HepG2 (cell line): ENCODE data around the gene ZBTB9. TPM values are rescaled to one million over a fixed set of nuclear protein-coding genes. Genes with fewer than 3 reads are reported as not detected.

Source experiments
- CBX2 ChIP-seq, 2 experiments: fragments of 200-600 bp in 1 of 2; sonication (generic); formaldehyde crosslinking in 1 of 2; IDR thresholded peaks; 2 replicates each; pipeline versions ENCODE4 v1.7.0 to v1.8.1; 2018 to 2022; ENCODE audit warnings: low read depth in 2 of 2, low read length in 1 of 2, mild to moderate bottlenecking in 1 of 2, missing genetic modification reagents in 1 of 2
- DMTF1 ChIP-seq: sonication (generic); formaldehyde crosslinking; IDR thresholded peaks from 2 replicates; pipeline ENCODE4 v1.4.0; 2020; ENCODE audit warnings: mild to moderate bottlenecking, missing genetic modification reagents
- GATAD2A ChIP-seq: IDR thresholded peaks from 2 replicates; pipeline ENCODE4 v1.6.1; 2016
- GMEB1 ChIP-seq: sonication (generic); formaldehyde crosslinking; IDR thresholded peaks from 2 replicates; pipeline ENCODE4 v1.5.1; 2020; ENCODE audit warnings: missing genetic modification reagents, mild to moderate bottlenecking, borderline replicate concordance
- HOXA5 ChIP-seq: sonication (generic); formaldehyde crosslinking; IDR thresholded peaks from 2 replicates; pipeline ENCODE4 v1.4.0; 2020; ENCODE audit warnings: missing genetic modification reagents
- MAZ ChIP-seq, 2 experiments: sonication (generic) in 1 of 2; formaldehyde crosslinking in 1 of 2; IDR thresholded peaks; 2 replicates each; pipeline versions ENCODE4 v1.5.0 to v1.6.1; 2012 to 2020; ENCODE audit warnings: low read depth in 2 of 2, mild to moderate bottlenecking in 2 of 2, borderline replicate concordance in 1 of 2, improper control_type of control experiment in 1 of 2, low read length in 1 of 2, missing genetic modification reagents in 1 of 2, moderate library complexity in 1 of 2
- NR2C2 ChIP-seq: sonication (generic); formaldehyde crosslinking; IDR thresholded peaks from 2 replicates; pipeline ENCODE4 v1.4.0; 2020; ENCODE audit warnings: missing genetic modification reagents, mild to moderate bottlenecking, moderate library complexity, borderline replicate concordance
- PAWR ChIP-seq: sonication (generic); formaldehyde crosslinking; IDR thresholded peaks from 2 replicates; pipeline ENCODE4 v1.4.0; 2020; ENCODE audit warnings: missing genetic modification reagents, mild to moderate bottlenecking, borderline replicate concordance
- PBX3 ChIP-seq: sonication (generic); formaldehyde crosslinking; IDR thresholded peaks from 2 replicates; pipeline ENCODE4 v1.8.1; 2023; ENCODE audit warnings: missing genetic modification reagents, inconsistent platforms, borderline replicate concordance
- ZFYVE20 ChIP-seq: sonication (generic); formaldehyde crosslinking; IDR thresholded peaks from 2 replicates; pipeline ENCODE4 v1.8.0; 2023; ENCODE audit warnings: low read depth, mild to moderate bottlenecking, moderate library complexity, missing genetic modification reagents, borderline replicate concordance
- ZNF225 ChIP-seq: sonication (generic); formaldehyde crosslinking; IDR thresholded peaks from 2 replicates; pipeline ENCODE4 v1.4.0; 2020; ENCODE audit warnings: mild to moderate bottlenecking, missing genetic modification reagents
- ZNF331 ChIP-seq: sonication (generic); formaldehyde crosslinking; IDR thresholded peaks from 2 replicates; pipeline ENCODE4 v1.4.0; 2020; ENCODE audit warnings: missing genetic modification reagents
- ZNF33B ChIP-seq: sonication (generic); formaldehyde crosslinking; IDR thresholded peaks from 2 replicates; pipeline ENCODE4 v1.5.1; 2020; ENCODE audit warnings: mild to moderate bottlenecking, missing genetic modification reagents
- ZNF513 ChIP-seq: sonication (generic); formaldehyde crosslinking; conservative IDR thresholded peaks from 2 replicates; pipeline ENCODE4 v1.5.0; 2020; ENCODE audit warnings: missing genetic modification reagents
- ZNF747 ChIP-seq: sonication (generic); formaldehyde crosslinking; IDR thresholded peaks from 2 replicates; pipeline ENCODE4 v1.8.1; 2023; ENCODE audit warnings: missing genetic modification reagents, mild to moderate bottlenecking, borderline replicate concordance
- ZNF770 ChIP-seq: sonication (generic); formaldehyde crosslinking; IDR thresholded peaks from 2 replicates; pipeline ENCODE4 v1.5.0; 2020; ENCODE audit warnings: mild to moderate bottlenecking, missing genetic modification reagents
- ZNF839 ChIP-seq: sonication (generic); formaldehyde crosslinking; IDR thresholded peaks from 2 replicates; pipeline ENCODE4 v1.4.0; 2020; ENCODE audit warnings: missing genetic modification reagents, mild to moderate bottlenecking, borderline replicate concordance
- ZNF883 ChIP-seq: sonication (generic); formaldehyde crosslinking; IDR thresholded peaks from 2 replicates; pipeline ENCODE4 v1.5.1; 2020; ENCODE audit warnings: mild to moderate bottlenecking, missing genetic modification reagents; ENCODE audit errors: not compliant biosample characterization
- polyA plus RNA-seq, 8 experiments: library from polyadenylated mRNA; depleted of rRNA in 3 of 8; stranded (reverse) in 7 of 8; unstranded in 1 of 8; fragments of >200 nt; fragmentation: Illumina TruSeq in 4 of 8; extraction: Trizol in 4 of 8; gene quantifications; 2 replicates each; pipeline versions ENCODE4 v1.2.1 to v1.2.3, GENCODE V29; 2011 to 2016; ENCODE audit warnings: low read depth in 4 of 8, missing spikeins in 1 of 8, mixed read lengths in 1 of 8; ENCODE audit not compliant: insufficient read depth in 1 of 8
- total RNA-seq, 5 experiments: library from RNA; depleted of rRNA; stranded (reverse); fragments of >200 nt; fragmentation: Illumina TruSeq; extraction: Trizol; gene quantifications; 2 replicates each; pipeline ENCODE4 v1.2.3, GENCODE V29; 2016; ENCODE audit warnings: low read depth in 1 of 5

The ZBTB9 gene
- total and polyA plus RNA-seq, 2 of the 13 experiments (the other 11 are each of a cell fraction or from before 2014, with no cell fraction given) = 5.3 to 9.2 TPM

GRCh38 chr6:33410050-33410710 is 44.2 kb upstream of the ZBTB9 start (continued):
- TF ChIP-seq DMTF1 (CRISPR knock-in tag) (no peak), PAWR (CRISPR knock-in tag) (no peak), GATAD2A (CRISPR knock-in tag) (peak; percentile 40; the same call in 1 of the 2 replicates), PBX3 (CRISPR knock-in tag) (no peak), ZNF331 (CRISPR knock-in tag) (peak; percentile 88; the same call in 1 of the 2 replicates), CBX2 (IDR thresholded peaks at IDR 0.05; ENCODE audit: low read depth, low read length) (no peak), CBX2 (CRISPR knock-in tag; IDR thresholded peaks at IDR 0.05; ENCODE audit: low read depth) (peak; percentile 55; the same call in 1 of the 2 replicates), ZNF225 (CRISPR knock-in tag) (peak; percentile 51; the same call in 1 of the 2 replicates), ZNF747 (CRISPR knock-in tag) (peak; percentile 91; the same call in 1 of the 2 replicates), ZNF513 (CRISPR knock-in tag) (0 out of 2 replicates have a peak, but pooled peaks have one; percentile 46), GMEB1 (peak; percentile 95), ZNF883 (CRISPR knock-in tag) (peak; percentile 98), NR2C2 (CRISPR knock-in tag) (peak; percentile 77; the same call in 1 of the 2 replicates), MAZ (IDR thresholded peaks at IDR 0.05; ENCODE audit: borderline replicate concordance, low read depth, low read length) (peak; percentile 54; the same call in 1 of the 2 replicates), MAZ (CRISPR knock-in tag; IDR thresholded peaks at IDR 0.05; ENCODE audit: low read depth) (peak; percentile 99), ZFYVE20 (CRISPR knock-in tag) (peak; percentile 94; the same call in 1 of the 2 replicates), ZNF839 (CRISPR knock-in tag) (no peak; the same call in 1 of the 2 replicates), ZNF770 (no peak), ZNF33B (CRISPR knock-in tag) (peak; percentile 95; the same call in 1 of the 2 replicates), HOXA5 (CRISPR knock-in tag) (peak; percentile 91)
